ENCODE results near the gene ADGRG7.

DNA sequence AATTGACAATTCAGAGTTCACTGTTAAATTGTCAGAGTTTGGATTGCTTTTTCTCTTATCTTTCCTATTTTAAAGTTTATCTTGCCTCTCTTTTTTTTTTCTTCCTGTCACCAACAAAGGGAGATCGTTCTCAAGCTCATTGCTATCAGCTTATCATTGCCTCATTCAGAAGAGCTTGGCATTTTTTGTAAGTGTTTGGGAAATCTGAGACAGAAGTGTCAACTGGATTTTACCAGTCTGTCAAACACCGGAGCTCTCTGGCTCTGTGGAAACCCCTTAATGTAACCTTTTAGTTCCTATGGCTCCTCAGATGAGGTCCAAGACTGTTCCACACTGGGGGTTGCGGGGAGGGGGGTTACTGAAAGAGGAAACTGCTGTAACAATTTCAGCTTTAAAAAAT lies 89.3 kb downstream of the ADGRG7 start:
- TF ChIP-seq, protein P1, sequence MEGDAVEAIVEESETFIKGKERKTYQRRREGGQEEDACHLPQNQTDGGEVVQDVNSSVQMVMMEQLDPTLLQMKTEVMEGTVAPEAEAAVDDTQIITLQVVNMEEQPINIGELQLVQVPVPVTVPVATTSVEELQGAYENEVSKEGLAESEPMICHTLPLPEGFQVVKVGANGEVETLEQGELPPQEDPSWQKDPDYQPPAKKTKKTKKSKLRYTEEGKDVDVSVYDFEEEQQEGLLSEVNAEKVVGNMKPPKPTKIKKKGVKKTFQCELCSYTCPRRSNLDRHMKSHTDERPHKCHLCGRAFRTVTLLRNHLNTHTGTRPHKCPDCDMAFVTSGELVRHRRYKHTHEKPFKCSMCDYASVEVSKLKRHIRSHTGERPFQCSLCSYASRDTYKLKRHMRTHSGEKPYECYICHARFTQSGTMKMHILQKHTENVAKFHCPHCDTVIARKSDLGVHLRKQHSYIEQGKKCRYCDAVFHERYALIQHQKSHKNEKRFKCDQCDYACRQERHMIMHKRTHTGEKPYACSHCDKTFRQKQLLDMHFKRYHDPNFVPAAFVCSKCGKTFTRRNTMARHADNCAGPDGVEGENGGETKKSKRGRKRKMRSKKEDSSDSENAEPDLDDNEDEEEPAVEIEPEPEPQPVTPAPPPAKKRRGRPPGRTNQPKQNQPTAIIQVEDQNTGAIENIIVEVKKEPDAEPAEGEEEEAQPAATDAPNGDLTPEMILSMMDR (optimal IDR thresholded peaks at IDR 0.05 in 1 of 3, IDR thresholded peaks at IDR 0.05 in 1 of 3, conservative IDR thresholded peaks at IDR 0.05 in 1 of 3; ENCODE audit: extremely low read depth in 1 of 3, insufficient read depth in 2 of 3, low read length in 3 of 3), result no peak
- no peak for TF ChIP-seq EZH2 (IDR thresholded peaks at IDR 0.05; ENCODE audit: low read length)

All from keratinocyte (primary cell).